ENCODE data around the gene MAP2. TPM values are rescaled to one million over a fixed set of nuclear protein-coding genes. Genes with fewer than 3 reads are reported as not detected.

Gene MAP2
- total RNA-seq, 1 experiment from 2014 or later: 7.4 TPM

GRCh38 chr2:209525331-209525730, 101.5 kb downstream of the MAP2 start:
- no peaks in the 10 kb centered on the region for H3K9me3 ChIP-seq (ENCODE audit: control insufficient read depth in 1 of 2, insufficient read depth in 1 of 2, low read depth in 1 of 2, low read length in 2 of 2)
- H3K4me2 ChIP-seq (ENCODE audit: low read length): peak overlapping the region; percentile 21; the same call in 1 of the 2 replicates
- CTCF ChIA-PET: no interaction called here
- no peaks in the 10 kb centered on the region for H3K27me3 ChIP-seq (ENCODE audit: insufficient read depth, low read length)
- no TSS peak for BruUV-seq (replicated peaks)
- no peak overlapping the region for H2AFZ ChIP-seq (ENCODE audit: low read depth, low read length, poor library complexity, severe bottlenecking)
- H3K36me3 ChIP-seq (ENCODE audit: control insufficient read depth in 1 of 2, insufficient read depth in 2 of 2, low read length in 2 of 2): no peaks in the 10 kb centered on the region
- TF ChIP-seq EZH2 (IDR thresholded peaks at IDR 0.05) (no peak), ZNF274 (IDR thresholded peaks at IDR 0.05; ENCODE audit: low read depth, low read length) (no peak), SRF (IDR thresholded peaks at IDR 0.05; ENCODE audit: low read depth) (no peak), MAX (IDR thresholded peaks at IDR 0.05) (no peak), ATF3 (IDR thresholded peaks at IDR 0.05) (no peak), FOSL1 (IDR thresholded peaks at IDR 0.05; ENCODE audit: low read depth) (no peak), TCF7L2 (IDR thresholded peaks at IDR 0.05; ENCODE audit: borderline replicate concordance, extremely low read depth, insufficient read depth, insufficient read length) (no peak), EZH2phosphoT487 (IDR thresholded peaks at IDR 0.05; ENCODE audit: borderline replicate concordance) (no peak), CEBPB (IDR thresholded peaks at IDR 0.05; ENCODE audit: low read depth) (no peak), POLR2A (IDR thresholded peaks at IDR 0.05; ENCODE audit: borderline replicate concordance, extremely low read depth, insufficient read depth, insufficient read length) (no peak), POLR2AphosphoS5 (IDR thresholded peaks at IDR 0.05; ENCODE audit: low read depth, low read length) (no peak)
- no peak overlapping the region for H3K9ac ChIP-seq (ENCODE audit: low read length)
- no peaks in the 10 kb centered on the region for H3K9me2 ChIP-seq (ENCODE audit: insufficient read depth)
- H3K79me2 ChIP-seq (ENCODE audit: insufficient read depth, low read length): no peaks in the 10 kb centered on the region
- H3K4me1 ChIP-seq (ENCODE audit: control insufficient read depth in 1 of 2, insufficient read depth in 2 of 2, low read length in 2 of 2): peaks cover 5 to 8% of the 10 kb centered on the region in 2 experiments; a peak in 2 of 4 replicates
- no peak for ATAC-seq
- no peak overlapping the region for H3K27ac ChIP-seq (ENCODE audit: low read depth, low read length)
- DNase-seq (ENCODE audit: low read depth, low spot score): no peak
- intact Hi-C loops (cut with micrococcal nuclease): no loop called here
- no peak overlapping the region for H3K4me3 ChIP-seq (replicated peaks in 1 of 2; ENCODE audit: low read depth in 1 of 2, low read length in 2 of 2)
- no peaks in the 10 kb centered on the region for H4K20me1 ChIP-seq (ENCODE audit: insufficient read depth)
- POLR2A ChIA-PET: no interaction called here
- RAD21 ChIA-PET (ENCODE audit: low non-redundant PET in 1 of 2, low total read pairs in 2 of 2, uncharacterized antibody in 2 of 2, unreplicated experiment in 2 of 2): no interaction called here

- Histone ChIP-seq H3K79me2 (ENCODE audit: insufficient read depth, low read length) (no peaks in the 10 kb centered on the region), H3K4me1 (ENCODE audit: control insufficient read depth in 1 of 2, insufficient read depth in 2 of 2, low read length in 2 of 2) (peaks cover 5 to 8% of the 10 kb centered on the region in 2 experiments; a peak in 2 of 4 replicates), H3K9ac (ENCODE audit: low read length) (no peak overlapping the region), H4K20me1 (ENCODE audit: insufficient read depth) (no peaks in the 10 kb centered on the region), H3K9me2 (ENCODE audit: insufficient read depth) (no peaks in the 10 kb centered on the region), H3K4me2 (ENCODE audit: low read length) (peak overlapping the region; percentile 21; the same call in 1 of the 2 replicates), H3K27ac (ENCODE audit: low read depth, low read length) (no peak overlapping the region), H3K27me3 (ENCODE audit: insufficient read depth, low read length) (no peaks in the 10 kb centered on the region), H3K4me3 (replicated peaks in 1 of 2; ENCODE audit: low read depth in 1 of 2, low read length in 2 of 2) (no peak overlapping the region), H2AFZ (ENCODE audit: low read depth, low read length, poor library complexity, severe bottlenecking) (no peak overlapping the region), H3K9me3 (ENCODE audit: control insufficient read depth in 1 of 2, insufficient read depth in 1 of 2, low read depth in 1 of 2, low read length in 2 of 2) (no peaks in the 10 kb centered on the region), H3K36me3 (ENCODE audit: control insufficient read depth in 1 of 2, insufficient read depth in 2 of 2, low read length in 2 of 2) (no peaks in the 10 kb centered on the region)
- intact Hi-C loops (cut with micrococcal nuclease): no loop called here
- ATAC-seq (no peak), DNase-seq (ENCODE audit: low read depth, low spot score) (no peak)
- no TSS peak for BruUV-seq (replicated peaks)
- ChIA-PET RAD21 (ENCODE audit: low non-redundant PET in 1 of 2, low total read pairs in 2 of 2, uncharacterized antibody in 2 of 2, unreplicated experiment in 2 of 2) (no interaction called here), CTCF (no interaction called here), POLR2A (no interaction called here)
- TF ChIP-seq TCF7L2 (IDR thresholded peaks at IDR 0.05; ENCODE audit: borderline replicate concordance, extremely low read depth, insufficient read depth, insufficient read length): no peak
- no peak for TF ChIP-seq SRF (IDR thresholded peaks at IDR 0.05; ENCODE audit: low read depth)
- no peak for TF ChIP-seq EZH2 (IDR thresholded peaks at IDR 0.05)
- TF ChIP-seq ZNF274 (IDR thresholded peaks at IDR 0.05; ENCODE audit: low read depth, low read length): no peak
- TF ChIP-seq SIN3A (IDR thresholded peaks at IDR 0.05; ENCODE audit: low read depth): no peak
- no peak for TF ChIP-seq FOSL1 (IDR thresholded peaks at IDR 0.05; ENCODE audit: low read depth)
- TF ChIP-seq EGR1 (IDR thresholded peaks at IDR 0.05; ENCODE audit: low read depth): no peak
- no peak for TF ChIP-seq POLR2A (IDR thresholded peaks at IDR 0.05; ENCODE audit: borderline replicate concordance, extremely low read depth, insufficient read depth, insufficient read length)
- no peak for TF ChIP-seq SP1 (IDR thresholded peaks at IDR 0.05; ENCODE audit: low read depth)
- TF ChIP-seq REST (IDR thresholded peaks at IDR 0.05; ENCODE audit: low read depth): no peak
These were observed 102.0 kb downstream of the MAP2 start for GRCh38 chr2:209525834-209526281.
